ENCODE measurements around the gene ATP6V1F.
A peak's percentile ranks its signal among the peaks of the same experiment; 100 is the strongest.

The ATP6V1F gene

GRCh38 chr7:128914566-128915151 is 52.0 kb downstream of the ATP6V1F start:
- H3K27me3 Mint-ChIP-seq = peaks cover 67% of the 10 kb centered on the region
- no peaks in the 10 kb centered on the region for H3K36me3 Mint-ChIP-seq (ENCODE audit: low read depth)
- H3K9me3 Mint-ChIP-seq = no peaks in the 10 kb centered on the region
- no peak overlapping the region for H3K27ac Mint-ChIP-seq
- H3K4me1 Mint-ChIP-seq (ENCODE audit: low read depth) = peaks cover 4% of the 10 kb centered on the region
- H3K4me3 Mint-ChIP-seq = no peak overlapping the region
- DNase-seq = no peak

GRCh38 chr7:128915271-128915819 is 52.7 kb downstream of the ATP6V1F start:
- Mint-ChIP-seq H3K36me3 (ENCODE audit: low read depth) (no peaks in the 10 kb centered on the region), H3K27ac (no peak overlapping the region), H3K4me1 (ENCODE audit: low read depth) (peaks cover 4% of the 10 kb centered on the region), H3K27me3 (peaks cover 62% of the 10 kb centered on the region), H3K4me3 (peak overlapping the region; percentile 26), H3K9me3 (no peaks in the 10 kb centered on the region)
- no peak for DNase-seq

Data from activated T-cell treated with anti-CD3 and anti-CD28 coated beads, Interleukin-2, amount 50 U/mL, for 24 hours (primary cell).